Cerebellar cortex (tissue), 1 donor: Measurements from ENCODE around the gene MTLN.
"Not testable (repeated sequence)": the region's sequence is repeated elsewhere in the genome, so short reads cannot be mapped to it uniquely, and the experiment has no call there.

Experiments
- DNase-seq: peaks from one replicate; pipeline ENCODE4 v3.0.0-alpha.2; 2015; ENCODE audit warnings: low spot score

Gene MTLN, protein sequence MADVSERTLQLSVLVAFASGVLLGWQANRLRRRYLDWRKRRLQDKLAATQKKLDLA

DNA sequence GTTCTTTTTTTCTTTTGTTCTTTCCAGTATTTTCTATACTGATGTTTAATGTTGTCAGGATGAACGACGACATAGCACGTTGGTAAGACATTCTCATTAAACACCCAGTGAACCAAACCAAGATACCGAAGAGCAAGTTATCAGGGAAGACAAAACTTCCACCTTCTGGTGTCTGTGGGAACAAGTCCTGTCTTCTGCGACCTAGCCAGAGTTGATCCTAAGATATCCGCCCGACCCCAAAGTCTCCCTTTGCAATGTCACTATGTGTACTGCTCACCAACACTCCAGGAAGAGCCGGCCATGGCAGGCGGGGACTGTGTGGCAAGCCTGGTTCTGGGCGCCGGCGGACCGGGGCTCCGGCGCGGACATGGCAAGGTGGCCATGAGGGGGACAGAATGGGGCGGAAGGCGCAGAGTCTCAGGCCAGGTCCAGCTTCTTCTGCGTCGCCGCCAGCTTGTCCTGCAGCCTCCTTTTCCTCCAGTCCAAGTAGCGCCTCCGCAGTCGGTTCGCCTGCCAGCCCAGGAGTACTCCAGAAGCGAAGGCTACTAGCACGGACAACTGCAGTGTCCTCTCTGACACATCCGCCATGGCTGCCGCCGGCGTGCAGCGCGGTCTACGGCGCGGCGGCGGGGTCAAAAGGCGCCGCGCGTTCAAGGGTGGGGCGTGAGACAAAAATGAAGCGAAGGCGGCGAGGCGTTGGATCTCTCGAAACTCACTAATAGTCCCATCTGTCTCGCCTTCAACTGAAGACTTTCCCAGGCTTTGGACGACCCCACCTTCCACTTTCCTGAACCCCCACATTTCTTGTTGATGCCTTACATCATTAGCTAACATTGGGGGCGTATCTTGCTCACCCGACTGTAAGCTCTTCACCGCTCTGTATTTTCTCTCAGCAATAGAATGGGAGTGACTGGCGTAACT lies at the start of gene MTLN:
MTLN (minus strand) TSS at position 610 of the 921 bp plus-strand sequence; CDS start at position 588, 22 bp downstream.
- DNase-seq, result peak; percentile 71

DNA sequence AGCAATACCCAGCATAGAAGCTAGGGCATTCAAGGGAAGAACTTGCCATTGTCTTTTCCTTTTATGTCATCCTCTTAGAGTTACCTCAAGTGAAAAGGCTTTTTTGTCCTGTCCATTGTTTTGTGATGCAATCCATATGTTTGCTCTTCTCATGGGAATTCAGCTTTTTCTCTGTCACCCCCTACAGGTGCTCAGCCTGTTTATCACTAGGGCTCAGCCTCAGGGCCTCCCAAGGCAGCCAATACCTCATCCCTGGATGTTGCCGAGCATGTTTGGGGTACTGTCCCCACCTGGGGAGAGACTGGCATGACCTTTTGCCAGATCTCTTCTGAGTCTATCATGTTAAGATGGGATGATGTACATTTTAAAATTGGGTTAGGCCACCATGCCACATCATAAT lies 49.6 kb upstream of the MTLN start:
- DNase-seq, result not testable (repeated sequence)

DNA sequence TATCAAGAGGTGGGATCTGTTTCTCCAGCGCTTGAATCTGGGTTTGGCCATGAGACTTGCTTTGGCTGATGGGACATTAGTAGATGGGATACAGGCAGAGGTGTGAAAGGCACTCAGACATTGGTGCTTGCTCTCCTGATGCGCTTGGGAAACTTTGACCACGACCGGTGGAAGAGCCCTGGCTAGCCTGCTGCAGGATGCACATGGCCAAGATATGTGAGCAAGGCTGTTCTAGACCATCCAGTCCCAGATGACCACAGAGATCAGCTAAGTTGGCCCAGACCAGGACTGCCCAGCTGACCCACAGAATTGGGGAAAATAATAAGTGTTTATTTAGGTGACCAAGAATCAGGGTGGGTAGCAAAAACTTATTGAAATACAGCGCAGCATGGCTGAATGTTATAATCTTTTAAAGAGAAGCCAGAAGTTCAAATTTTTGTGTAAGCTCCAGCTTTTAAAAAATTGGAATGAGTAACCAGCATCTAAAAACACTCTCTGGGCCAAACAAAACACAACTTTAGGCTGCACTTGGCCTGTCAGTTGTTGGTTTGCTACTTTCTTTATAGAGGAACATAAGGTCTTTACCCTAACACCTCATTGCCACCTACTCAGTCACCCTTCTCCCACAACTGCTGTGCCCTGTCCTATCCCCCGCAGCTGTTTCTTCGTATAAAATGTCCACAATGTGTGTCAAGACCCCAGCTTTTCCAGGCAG lies 35.9 kb upstream of the MTLN start:
- DNase-seq, result not testable (repeated sequence)

DNA sequence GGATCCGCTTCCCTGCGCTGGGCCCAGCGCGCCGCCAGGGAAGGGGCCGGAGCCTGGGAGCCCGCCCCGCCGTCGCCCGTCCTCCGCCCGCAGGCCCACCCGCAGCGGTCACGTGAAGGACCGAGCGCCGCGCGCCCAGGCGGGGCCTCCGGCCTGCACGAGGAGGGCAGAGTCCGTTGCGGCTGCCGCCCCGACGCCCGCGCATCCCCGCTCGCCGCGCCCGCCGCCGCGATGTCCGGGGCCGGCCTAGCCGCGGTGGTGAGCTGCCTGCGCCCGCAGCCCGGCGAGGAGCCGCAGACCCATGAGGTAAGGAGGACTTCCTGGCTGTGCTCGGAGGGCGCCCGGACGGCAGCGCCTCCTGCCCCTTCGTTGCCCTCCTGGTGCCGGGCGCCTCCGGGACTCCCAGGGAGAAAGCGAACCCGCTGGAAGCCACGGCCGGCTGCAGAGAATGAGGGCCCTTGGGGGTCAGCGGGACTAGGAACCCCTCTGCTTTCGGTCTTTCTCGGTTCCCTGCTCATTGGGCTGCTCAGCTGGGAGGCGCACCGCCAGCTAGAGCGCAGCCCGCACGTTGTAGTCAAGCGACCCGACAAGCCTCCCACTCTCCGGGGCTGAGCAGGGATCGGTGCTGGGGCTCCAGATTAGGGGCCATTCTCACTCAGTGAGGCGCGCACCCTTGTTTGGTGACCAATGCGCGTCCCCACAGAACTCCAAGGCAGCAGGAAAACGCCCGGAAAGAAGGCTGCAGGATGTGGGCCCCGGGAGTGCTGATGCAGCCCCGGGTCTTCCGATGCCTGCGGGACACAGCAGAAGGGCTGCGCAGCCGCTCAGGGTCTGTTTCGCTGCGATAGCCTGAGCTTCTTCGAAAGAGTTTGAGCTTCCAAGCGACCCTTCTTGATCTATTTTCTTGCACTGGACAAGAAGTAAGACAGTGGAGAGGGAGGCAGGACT lies 33.4 kb upstream of the MTLN start:
- DNase-seq, result not testable (repeated sequence)

DNA sequence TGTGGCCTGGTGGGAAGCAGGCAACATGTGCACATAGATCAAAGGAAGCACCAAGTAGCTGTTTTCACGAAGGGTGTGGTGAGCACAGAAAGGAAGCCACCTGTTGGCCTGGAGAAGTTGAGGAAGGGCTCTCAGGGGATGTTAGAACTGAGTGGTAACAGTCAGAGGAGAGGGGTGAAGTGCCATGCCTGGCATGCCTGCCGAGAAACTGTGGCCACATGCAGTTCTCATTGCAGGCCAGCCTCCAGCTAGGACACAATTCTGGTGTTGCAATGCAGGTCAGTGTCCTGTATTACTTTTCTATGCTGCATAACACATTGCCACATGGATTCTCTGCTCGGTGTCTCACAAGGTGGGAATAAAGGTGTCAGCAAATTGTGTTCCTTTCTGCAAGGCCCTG lies 30.9 kb upstream of the MTLN start:
- not testable (repeated sequence) for DNase-seq

DNA sequence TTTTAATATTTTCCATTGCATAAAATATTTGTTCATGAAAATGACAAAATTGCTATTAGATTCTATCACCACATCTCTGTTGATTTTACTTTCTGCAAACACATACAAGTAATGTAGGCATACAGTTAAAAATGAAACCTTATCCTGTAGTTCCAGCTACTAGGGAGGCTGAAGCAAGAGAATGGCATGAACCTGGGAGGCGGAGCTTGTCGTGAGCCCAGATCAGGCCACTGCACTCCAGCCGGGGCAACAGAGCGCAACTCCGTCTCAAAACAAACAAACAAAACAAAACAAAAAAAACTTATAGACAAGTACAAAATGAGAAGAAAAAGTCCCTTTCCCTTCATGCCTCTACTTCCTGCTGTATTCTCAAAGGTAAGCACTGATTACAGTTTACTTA lies 22.2 kb upstream of the MTLN start:
- DNase-seq, result not testable (repeated sequence)

DNA sequence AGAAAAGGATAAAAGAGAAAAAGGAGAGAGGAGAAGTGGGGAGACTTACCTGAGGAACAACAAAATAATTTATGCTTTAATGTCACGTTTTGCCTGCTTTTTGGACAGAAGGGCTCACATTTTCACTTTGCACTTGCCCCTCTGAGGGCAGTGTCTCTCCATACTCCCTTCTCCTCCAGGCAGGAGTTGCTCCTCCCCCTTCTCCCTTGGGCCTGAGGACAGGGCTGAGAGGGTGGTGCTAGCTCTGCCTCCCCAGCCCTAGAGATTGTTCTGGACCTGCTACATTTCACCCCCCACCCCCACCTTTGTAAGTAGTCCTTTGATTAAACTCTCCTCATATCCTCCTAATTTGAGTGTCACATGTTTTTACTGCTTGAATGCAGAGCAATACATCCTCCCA lies 17.5 kb upstream of the MTLN start:
- DNase-seq, result not testable (repeated sequence)

DNA sequence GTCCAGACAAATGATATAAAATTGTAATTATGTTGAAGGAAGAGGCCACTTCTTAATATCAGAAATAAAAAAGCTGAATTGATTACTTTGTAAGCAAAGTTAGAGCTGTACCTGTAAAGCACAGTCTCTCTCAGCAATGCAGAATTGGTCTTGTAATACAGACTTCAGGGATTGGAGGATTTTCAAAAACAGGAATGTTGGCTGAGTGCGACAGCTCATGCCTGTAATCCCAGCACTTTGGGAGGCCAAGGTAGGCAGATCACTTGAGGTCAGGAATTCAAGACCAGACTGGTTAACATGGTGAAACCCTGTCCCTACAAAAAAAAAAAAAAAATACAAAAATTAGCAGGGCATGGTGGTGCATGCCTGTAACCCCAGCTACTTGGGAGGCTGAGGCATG lies 10.3 kb upstream of the MTLN start:
- not testable (repeated sequence) for DNase-seq

DNA sequence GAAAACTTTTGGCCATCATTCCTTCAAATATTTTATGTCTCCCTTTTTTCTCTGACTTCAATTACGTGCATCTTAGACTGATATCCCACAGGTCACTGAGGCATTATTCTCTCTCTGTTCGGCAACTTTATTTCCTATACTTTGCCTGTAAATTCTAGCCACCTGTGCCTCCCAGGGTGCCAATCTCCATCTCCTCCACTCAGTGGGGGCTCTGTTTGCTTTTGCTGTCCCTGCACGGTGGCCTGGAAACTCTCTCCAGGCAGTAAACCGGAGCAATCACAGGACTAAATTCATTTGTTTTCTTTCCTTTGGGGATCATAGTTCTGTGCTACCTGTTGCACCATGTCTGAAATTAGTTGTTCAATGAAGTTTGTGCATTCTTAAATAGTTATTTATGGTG lies 9.6 kb upstream of the MTLN start:
- no peak for DNase-seq

DNA sequence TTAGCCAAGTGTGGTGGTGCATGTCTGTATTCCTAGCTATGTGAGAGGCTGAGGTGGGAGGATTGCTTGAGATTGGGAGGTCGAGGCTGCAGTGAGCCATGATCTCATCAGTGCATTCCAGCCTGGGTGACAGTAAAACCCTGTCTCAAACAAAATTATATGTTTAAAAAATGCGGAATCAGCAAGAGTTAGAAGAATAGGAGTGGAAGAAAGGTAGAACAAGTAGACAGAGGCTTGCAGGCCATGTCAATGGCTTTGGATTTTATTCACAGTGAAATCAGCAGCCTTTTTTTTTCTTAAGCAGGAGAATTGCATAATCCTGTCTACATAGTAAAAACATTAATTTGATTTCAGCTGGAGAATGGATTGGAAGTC lies 7.8 kb upstream of the MTLN start:
- DNase-seq, result no peak

DNA sequence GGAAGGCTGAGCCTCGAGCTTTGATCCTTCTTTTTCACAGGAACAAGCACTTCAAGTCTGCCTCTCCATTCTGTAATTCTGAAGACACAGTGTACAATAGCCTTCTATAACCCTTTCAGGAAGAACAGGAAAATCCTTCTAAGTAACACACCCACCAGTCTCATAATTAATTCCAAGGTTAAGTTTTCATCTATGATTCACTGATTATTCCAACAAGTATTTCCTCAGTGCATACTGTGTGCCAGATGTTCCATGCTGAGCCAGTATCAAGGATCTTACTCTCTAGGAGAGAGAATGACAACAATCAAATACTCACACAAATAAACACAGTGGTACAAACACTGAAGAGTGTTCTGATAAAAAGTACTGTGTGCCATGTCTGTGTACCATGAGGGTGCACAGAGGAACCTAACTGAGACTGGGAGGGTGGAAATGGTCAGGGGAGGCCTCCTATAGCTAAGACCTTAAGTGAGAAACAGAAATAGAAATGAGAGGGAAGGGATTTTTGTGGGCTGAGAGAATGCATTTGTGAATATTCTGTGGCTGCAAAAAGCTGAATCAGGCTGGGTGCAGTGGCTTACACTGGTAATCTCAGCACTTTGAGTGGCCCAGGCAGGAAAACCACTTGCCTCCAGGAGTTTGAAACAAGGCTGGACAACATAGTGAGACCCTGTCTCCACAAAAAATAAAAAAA lies 7.3 kb upstream of the MTLN start:
- no peak for DNase-seq

DNA sequence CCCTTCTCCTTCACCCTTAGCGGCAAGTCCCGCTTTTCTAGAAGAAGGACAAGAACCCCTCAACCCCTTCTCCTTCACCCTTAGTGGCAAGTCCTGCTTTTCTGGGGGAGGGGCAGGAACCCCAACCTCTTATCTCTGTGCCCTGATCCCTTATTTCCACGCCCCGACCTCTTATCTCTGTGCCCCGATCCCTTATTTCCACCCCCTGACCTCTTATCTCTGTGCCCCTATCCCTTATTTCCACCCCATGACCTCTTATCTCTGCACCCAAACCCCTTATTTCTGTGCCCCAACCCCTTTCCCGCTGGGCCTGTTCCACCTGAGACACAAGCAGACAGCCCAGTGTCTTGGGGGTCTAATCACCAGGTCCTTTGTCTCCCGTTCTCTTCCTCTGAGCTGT lies 6.5 kb upstream of the MTLN start:
- not testable (repeated sequence) for DNase-seq

DNA sequence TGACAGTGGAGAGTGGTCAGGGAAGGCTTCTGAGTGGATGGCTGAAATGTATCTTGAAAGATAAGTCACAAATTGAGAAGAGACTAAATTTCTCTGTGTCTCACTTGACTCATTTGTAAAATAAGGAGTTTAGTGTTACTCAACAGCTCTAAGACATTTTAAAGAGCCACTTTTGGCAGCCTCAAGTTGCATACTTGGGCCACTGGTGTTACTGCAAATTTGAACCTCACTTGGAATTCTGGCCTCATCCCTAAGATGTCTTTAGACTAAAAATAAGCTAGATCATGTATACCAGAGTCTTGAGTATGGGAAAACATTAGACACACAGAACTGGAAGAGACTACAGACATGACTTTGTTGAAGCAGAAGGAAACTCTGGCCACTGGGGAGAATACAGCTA lies 4.5 kb upstream of the MTLN start:
- no peak for DNase-seq

DNA sequence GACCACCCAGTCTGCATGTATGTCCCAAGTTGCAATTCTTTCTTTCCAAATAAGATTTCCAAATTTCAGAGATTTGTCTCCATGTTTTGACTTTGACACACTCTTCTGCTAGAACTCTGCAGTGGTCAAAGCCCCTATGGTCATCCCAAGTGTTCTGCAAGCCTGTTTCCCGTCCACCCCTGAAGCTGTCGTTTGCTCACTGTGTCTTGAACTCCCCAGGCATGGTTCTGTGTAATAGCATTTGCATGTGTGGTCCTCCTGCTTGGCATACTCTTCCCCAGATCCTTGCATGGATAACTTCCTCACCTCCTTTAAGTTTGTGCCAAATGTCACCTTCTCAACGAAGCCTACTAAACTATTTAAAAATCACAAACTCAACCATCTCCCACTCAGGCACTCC lies 3.9 kb upstream of the MTLN start:
- DNase-seq, result no peak

DNA sequence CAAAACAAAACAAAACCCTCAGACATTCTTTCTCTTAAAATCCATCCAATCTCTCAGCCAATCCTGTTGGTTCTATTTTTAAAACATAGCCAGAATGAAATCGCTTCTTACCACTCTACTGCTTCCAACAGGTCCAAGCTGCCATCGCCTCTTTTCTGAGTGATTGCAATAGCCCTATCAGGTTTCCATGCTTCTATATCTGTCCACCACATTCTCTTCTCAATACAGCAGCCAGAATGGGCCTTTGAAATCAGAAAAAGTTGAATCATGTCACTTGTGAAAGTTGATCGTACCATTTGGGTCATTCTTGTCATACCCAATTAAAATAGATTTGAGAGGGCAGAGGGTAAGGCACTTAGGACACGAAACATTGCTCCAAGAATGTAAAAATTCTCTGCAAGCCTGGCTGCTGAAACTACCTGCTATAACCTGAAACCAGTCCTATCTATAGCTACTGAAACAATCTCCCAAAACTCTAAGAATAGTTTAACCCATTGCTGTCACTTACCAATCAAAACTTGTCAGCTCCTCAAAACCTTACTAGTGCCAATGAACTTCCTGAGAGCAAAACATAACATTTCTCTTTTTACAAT lies 3.3 kb upstream of the MTLN start:
- DNase-seq, result no peak

DNA sequence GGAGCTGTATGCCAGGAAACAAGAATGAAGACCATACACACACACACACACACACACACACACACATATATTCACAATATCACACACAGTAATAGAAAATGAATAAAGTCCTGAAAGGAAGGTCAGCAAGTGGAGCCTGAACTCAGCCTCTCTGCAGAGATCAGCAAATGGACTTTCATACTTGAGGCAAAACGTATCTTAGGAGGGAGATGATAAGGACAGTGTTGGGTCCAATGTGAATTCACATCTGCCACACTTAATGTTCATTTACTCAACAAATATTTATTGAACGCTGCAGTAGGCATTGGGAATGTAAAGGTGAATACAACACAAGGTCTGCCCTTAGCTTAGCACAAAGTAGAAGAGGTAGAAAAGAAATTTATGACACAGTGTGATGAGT lies 2.7 kb upstream of the MTLN start:
- no peak for DNase-seq

DNA sequence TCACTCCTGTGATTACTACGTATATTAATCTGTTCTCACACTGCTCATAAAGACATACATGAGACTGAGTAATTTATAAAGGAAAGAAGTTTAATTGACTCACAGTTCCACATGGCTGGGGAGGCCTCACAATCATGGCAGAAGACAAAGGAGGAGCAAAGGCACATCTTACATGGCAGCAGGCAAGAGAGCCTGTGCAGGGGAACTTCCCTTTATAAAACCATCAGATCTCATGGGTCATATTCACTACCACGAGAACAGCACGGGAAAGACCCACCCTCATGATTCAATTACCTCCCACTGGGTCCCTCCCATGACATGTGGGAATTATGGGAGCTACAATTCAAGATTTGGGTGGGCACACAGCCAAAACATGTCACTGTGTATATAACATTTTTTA lies 1.2 kb upstream of the MTLN start:
- DNase-seq, result not testable (repeated sequence)

DNA sequence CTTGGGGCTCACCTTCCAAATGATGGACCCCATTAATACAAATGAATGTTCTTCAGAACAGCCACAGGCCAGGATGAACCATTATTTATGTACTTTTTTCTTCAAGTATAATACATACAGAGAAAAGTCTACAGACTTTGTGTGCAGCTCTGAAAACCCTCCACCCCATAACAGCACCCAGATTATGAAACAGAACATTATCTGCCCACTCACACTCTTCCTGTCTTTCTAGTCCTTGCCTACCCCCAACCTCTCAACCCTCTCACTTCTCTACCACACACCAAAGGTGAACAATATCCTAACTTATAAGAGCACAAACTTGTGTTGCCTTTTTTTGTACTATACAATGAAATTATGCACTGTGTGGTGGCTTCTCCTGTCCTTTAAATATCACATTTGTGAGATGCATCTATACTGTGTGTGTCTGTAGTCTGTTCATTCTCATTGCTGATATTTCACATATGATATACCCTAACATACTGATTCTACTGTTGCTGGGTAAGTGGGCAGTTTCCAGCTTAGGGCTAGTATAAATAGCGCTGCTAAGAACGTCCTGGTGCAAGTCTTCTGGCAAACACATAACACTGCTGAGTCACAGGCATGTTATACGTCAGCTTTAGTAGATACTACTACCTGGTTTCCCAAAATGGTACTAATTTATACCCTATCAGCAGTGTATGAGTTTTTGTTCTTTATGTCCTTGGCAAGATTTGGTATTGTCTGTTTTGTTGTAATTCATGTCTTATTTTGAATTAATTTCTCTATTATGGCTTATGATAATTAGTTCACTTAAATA lies 6.5 kb downstream of the MTLN start:
- no peak for DNase-seq

DNA sequence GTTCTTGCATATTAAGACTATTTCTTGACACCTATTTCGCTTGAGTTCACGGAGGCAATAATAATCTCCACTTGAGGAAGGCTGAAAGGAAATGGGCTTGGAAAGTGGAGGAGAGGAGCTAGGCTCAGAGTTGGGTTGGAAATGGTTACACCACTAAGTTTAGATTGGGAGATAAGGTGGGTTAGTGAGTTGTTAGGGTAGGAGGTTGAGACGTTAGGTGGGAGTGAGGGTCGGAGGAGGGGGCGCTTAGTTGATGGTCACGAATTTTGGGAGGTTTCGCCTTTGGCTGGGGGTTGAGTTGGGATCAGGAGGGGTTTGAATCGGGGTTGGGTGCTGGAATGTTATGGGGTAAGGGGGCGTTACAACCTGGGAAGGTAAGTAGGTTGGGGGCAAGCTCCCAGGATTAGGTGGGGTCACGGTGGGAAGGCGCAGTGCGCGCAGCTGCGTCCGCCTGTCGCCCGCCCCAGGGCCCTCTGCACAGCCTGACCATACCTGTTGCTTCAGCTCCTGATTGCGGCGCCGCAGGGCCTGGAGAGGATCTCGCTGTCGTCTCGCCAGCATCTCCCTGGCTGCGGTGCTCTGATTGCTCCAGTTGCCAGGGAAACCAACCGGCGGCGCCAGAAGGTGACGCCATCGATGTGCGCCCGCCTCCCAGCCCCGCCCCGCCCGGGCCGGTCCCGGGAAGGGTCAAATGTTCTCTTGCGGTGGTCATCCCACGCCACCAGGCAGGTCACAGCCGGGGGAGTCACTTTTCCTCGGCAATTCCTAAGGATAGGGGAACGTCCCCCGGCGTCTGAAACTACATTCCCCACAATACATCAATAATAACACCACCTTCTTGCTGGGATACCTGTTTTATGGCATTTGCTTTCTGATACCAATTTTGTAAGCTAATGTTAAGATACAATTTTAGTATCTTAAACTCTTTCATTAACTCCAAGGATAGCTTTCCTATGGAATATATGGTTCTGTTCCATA lies 7.7 kb downstream of the MTLN start, which contains the start of gene NPHP1:
NPHP1 (minus strand) TSS at position 606 of the 978 bp plus-strand sequence; CDS start at position 561, 45 bp downstream.
- DNase-seq, result peak; percentile 88
